Activated CD8-positive, alpha-beta memory T cell treated with anti-CD3 and anti-CD28 coated beads, Interleukin-2, amount 50 U/mL, for 24 hours (primary cell): ENCODE results near the gene PLEKHA6.

Experiments used
- DNase-seq: peaks from one replicate; pipeline ENCODE4 v3.0.0-alpha.2; 2020; ENCODE audit errors: extremely low read depth

The PLEKHA6 gene

GRCh38 chr1:204263254-204263910 lies 96.3 kb downstream of the PLEKHA6 start:
- no peak for DNase-seq

DNA sequence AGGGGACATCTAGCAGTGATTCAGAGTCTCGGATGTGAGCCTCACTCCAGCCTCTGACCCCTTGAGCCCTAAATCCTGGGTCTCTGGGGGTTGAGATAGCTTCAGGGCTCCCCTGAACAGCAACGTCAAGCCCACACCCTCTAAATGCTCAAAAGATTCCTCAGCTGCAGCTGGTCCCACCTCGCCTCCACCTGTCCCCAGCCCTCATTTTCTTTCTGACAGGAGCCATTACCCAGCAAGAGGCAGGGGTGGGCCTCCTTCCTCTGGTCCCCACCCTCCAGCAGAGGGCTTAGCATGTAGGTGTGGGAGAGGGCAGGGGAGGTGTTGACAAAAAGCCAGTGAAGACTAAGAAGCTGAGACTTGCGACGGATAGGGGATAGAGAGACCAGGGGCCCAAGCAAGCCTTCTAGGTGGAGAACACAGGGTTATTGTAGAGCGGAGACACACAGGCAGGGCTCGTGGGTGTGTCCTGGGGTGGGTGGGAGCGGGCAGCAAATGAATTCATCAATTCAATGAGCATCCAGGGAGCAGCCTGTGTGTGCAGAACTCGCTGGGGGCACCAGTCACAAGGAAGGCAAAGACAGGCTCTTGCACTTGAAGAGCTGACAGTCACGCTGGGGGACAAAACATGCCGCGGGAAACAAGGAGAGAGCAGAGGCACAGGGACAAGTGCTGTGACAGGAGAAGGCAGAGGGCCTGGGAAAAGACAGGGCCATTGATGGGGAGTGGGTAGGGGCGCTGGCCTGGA lies 97.0 kb downstream of the PLEKHA6 start:
- DNase-seq = no peak

GRCh38 chr1:204261746-204262505 lies 97.8 kb downstream of the PLEKHA6 start:
- no peak for DNase-seq

- DNase-seq = no peak
These were observed 98.5 kb downstream of the PLEKHA6 start for GRCh38 chr1:204261266-204261665.

- DNase-seq = no peak
These were observed 99.0 kb downstream of the PLEKHA6 start for GRCh38 chr1:204260601-204261197.

- no peak for DNase-seq
These were observed 99.9 kb downstream of the PLEKHA6 start for GRCh38 chr1:204259782-204260181.

- DNase-seq = no peak
These were observed 100.5 kb downstream of the PLEKHA6 start for GRCh38 chr1:204259196-204259595.

DNA sequence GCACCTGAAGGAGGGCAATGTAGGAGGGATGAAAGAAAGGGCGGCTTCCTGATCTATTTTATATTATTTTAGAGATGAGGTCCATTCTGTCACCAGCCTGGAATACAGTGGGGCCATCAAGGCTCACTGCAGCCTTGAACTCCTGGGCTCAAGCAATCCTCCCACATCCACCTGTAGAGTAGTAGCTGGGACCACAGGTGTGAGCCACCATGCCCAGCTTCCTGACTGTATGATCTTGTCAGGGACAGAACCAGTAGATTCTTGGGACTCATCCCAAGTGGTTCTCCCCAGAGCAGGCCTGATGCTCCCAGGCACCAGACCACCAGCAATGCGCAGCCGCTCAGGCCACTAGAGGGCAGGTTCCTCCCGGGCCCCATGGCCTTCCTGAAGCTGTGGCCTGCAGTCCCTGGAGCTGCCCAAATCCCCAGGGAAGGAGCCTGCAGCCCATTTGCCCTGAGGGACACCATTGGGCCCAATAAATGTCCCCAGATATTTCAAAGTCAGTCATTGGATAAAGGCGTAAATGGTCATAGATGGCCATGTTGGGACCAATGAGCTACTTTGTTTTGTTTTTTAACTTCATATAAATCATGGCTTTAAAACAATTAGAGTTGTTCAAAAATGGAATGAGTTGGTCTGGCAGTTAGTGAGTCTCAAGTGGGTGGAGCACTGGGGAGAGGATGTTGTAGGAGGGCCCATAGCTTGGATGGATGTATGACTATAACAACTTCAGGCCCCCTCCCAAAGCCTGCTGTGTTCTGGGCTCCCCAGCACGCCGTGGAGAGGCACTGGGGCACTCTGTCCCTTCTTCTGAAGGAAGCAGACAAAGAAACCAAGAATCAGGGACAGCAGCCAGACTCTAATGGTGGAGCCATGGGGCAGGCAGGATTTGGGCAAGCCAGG lies 101.3 kb downstream of the PLEKHA6 start:
- no peak for DNase-seq

GRCh38 chr1:204257446-204257845 lies 102.3 kb downstream of the PLEKHA6 start:
- DNase-seq = no peak

- DNase-seq = no peak
These were observed 103.2 kb downstream of the PLEKHA6 start for GRCh38 chr1:204256531-204256930.

GRCh38 chr1:204255966-204256365 lies 103.8 kb downstream of the PLEKHA6 start:
- DNase-seq = no peak

DNA sequence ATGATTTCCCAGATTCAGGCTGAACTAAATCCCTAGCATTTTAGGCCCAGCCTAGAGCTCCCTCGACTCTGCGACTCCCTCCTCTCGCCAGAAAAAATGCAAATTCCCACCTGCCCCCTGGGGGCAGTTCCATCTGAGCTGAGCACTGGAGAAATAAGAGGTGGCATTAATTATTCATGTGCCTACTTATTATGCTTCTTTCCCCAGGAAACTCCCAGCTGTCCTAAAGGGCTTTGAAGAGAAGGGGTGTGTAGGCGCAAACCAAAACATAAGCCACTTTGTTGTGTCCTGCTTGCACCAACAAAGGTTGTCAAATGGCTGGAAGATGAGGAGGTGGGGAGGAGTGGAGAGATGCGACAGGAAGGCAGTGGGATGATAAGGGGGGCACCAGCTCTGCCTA lies 104.5 kb downstream of the PLEKHA6 start:
- no peak for DNase-seq

- no peak for DNase-seq
These were observed 105.6 kb downstream of the PLEKHA6 start for GRCh38 chr1:204254031-204254661.

GRCh38 chr1:204251926-204252689 lies 107.6 kb downstream of the PLEKHA6 start:
- DNase-seq = no peak

DNA sequence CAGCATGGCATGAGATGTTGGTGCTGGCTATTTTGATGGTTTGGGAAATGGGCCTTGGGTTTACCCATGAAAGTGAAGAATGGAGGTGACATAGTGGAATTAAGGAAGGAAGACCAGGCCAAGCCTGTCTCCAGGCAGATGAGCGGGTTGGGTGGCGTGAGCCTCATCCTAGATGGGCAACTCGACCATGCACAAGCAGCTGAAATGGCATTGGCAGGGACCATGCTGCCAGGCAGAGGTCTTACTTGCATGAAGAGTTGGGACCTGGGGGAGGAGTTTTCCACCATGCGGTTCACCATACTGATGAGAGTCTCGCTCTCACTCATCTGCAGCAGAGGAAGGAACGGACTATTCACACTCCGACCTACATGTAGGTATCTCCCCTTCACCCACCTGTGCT lies 108.4 kb downstream of the PLEKHA6 start:
- DNase-seq = no peak

DNA sequence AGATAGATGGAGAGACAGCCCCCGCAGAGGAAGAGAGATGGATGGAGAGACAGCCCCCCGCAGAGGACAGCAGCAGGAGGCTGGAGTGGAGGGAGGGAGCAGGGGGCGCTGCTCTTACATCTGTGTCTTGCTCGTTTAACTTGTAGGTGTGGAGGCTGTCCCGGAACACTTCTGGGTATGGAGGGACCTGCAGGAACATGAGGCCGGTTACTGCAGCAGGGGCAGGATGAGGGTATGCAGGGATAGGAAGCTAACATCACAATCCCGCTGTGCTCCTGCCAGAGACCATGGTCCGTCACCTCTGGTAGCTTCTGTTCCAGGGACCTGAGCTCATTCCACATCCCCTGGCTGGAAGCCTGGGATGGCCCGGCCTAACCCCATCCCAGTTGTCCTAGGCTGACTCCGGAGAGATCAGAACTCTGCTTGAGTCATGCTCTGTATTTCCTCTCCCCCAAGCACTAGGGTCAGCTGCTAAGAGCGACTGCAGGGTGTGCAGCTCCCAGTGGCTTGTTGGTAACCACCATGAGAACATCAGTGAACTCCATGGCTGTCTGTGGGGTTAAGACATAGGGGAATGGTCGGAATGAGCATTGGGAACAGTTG lies 109.2 kb downstream of the PLEKHA6 start:
- no peak for DNase-seq

- no peak for DNase-seq
These were observed 109.8 kb downstream of the PLEKHA6 start for GRCh38 chr1:204249736-204250427.

DNA sequence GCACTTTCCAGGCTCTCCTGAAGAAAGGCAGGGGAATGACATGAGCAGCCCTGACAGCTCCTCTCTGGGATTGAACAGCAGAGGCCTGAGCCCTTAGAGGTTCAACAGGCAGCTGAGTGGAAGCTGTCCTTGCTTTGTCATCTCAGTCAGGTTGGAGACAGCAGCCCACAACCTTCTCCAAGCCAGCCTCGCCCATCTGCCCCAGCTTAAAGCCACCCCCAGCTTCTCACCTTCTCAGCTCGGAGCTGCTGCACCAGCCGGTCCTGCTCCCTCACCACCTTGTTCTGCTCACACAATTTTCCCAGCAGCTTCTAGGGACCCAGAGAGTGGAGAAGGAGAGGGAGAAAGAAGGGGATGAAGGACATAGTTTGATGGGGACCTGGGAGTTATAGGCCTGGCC lies 110.8 kb downstream of the PLEKHA6 start:
- no peak for DNase-seq

DNA sequence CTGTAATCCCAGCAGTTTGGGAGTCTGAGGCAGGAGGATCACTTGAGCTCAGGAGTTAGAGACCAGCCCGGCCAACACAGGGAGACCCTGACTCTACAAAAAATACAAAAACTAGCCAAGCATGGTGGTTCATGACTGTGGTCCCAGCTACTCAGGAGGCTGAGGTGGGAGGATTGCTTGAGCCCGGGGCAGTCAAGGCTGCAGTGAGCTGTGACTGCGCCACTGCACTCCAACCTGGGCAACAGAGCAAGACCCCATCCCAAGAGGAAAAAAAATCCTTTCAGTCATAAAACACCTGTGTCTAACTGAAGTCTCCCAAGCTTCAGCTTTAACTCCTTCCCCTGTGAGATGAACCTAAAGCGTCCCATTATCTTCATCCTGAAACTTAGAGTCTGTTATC lies 112.9 kb downstream of the PLEKHA6 start:
- no peak for DNase-seq
